ENCODE measurements around the gene BMPR1B. TPM values are rescaled to one million over a fixed set of nuclear protein-coding genes. Genes with fewer than 3 reads are reported as not detected.

The BMPR1B gene
- total RNA-seq, 2 experiments from 2014 or later: not detected

- H3K4me1 Mint-ChIP-seq (ENCODE audit: low read depth): peaks cover 18% of the 10 kb centered on the region
- no peaks in the 10 kb centered on the region for H3K36me3 Mint-ChIP-seq (ENCODE audit: low read depth)
- intact Hi-C loops (cut with micrococcal nuclease): no loop called here
- no peak overlapping the region for H3K4me3 Mint-ChIP-seq
- no peak overlapping the region for H3K27ac Mint-ChIP-seq
- TF ChIP-seq, protein P1, sequence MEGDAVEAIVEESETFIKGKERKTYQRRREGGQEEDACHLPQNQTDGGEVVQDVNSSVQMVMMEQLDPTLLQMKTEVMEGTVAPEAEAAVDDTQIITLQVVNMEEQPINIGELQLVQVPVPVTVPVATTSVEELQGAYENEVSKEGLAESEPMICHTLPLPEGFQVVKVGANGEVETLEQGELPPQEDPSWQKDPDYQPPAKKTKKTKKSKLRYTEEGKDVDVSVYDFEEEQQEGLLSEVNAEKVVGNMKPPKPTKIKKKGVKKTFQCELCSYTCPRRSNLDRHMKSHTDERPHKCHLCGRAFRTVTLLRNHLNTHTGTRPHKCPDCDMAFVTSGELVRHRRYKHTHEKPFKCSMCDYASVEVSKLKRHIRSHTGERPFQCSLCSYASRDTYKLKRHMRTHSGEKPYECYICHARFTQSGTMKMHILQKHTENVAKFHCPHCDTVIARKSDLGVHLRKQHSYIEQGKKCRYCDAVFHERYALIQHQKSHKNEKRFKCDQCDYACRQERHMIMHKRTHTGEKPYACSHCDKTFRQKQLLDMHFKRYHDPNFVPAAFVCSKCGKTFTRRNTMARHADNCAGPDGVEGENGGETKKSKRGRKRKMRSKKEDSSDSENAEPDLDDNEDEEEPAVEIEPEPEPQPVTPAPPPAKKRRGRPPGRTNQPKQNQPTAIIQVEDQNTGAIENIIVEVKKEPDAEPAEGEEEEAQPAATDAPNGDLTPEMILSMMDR (IDR thresholded peaks at IDR 0.05): no peak
- ChIA-PET CTCF (interaction anchor here (1.0 kb wide), 1 partner anchor 18 kb away, joined by 3 read pairs; no protein-coding TSS in a partner anchor), POLR2A (no interaction called here)
- no peaks in the 10 kb centered on the region for H3K9me3 Mint-ChIP-seq
- no peaks in the 10 kb centered on the region for H3K27me3 Mint-ChIP-seq
- ATAC-seq (no peak), DNase-seq (no peak)
Observed at GRCh38 chr4:95186666-95187065, 428.9 kb downstream of the BMPR1B start.

DNA sequence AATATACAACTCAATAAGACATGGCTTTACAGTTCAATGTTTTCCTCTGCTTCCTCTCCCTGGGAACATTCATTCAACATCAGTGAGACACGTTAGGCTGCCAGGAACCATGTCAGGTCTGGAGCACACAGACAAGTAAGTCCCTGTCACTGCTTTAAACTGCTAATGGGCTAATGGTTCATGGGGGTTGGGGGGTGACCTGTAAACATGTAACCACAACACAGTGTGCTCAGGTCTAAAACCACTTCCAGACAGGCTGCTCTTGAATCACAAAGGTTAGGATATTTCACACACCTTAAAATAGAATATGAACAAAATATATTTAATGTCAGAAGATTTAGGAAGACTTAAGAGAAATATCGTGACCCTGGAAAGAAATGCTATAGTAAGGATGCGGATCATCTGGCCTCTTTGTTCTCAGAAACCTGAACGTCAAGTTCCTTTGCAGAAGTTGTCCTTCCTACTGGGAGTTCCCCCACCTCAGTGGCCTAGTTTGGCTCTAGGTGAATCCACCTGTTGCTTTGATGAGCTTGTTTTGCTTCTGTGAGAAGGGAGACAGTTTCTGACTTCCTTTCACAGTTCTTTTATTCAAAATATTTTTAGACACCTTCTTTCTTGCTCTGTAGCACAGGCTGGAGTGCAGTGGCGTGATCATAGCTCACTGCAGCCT lies 431.1 kb downstream of the BMPR1B start:
- TF ChIP-seq, protein P1 (IDR thresholded peaks at IDR 0.05): no peak
- CTCF ChIA-PET: interaction anchor here (1.3 kb wide), 1 partner anchor 16 kb away, joined by 3 read pairs; no protein-coding TSS in a partner anchor

GRCh38 chr4:95190751-95191436 lies 433.1 kb downstream of the BMPR1B start:
- Mint-ChIP-seq H3K27ac (no peak overlapping the region), H3K4me3 (no peak overlapping the region), H3K4me1 (ENCODE audit: low read depth) (peaks cover 22% of the 10 kb centered on the region), H3K36me3 (ENCODE audit: low read depth) (no peaks in the 10 kb centered on the region), H3K27me3 (no peaks in the 10 kb centered on the region), H3K9me3 (no peaks in the 10 kb centered on the region)
- POLR2A ChIA-PET: no interaction called here
- CTCF ChIA-PET: no interaction called here
- DNase-seq (no peak), ATAC-seq (no peak)
- TF ChIP-seq, protein P1 (IDR thresholded peaks at IDR 0.05): no peak
- intact Hi-C loops (cut with micrococcal nuclease): no loop called here

More for the DNA sequence above, 431.1 kb downstream of the BMPR1B start:
- intact Hi-C loops (cut with micrococcal nuclease): no loop called here
- Mint-ChIP-seq H3K9me3 (no peaks in the 10 kb centered on the region), H3K27me3 (no peaks in the 10 kb centered on the region), H3K27ac (peak overlapping the region; percentile 25), H3K4me3 (no peak overlapping the region), H3K36me3 (ENCODE audit: low read depth) (no peaks in the 10 kb centered on the region), H3K4me1 (ENCODE audit: low read depth) (peaks cover 22% of the 10 kb centered on the region)
- ATAC-seq (no peak), DNase-seq (no peak)
- POLR2A ChIA-PET: no interaction called here

DNA sequence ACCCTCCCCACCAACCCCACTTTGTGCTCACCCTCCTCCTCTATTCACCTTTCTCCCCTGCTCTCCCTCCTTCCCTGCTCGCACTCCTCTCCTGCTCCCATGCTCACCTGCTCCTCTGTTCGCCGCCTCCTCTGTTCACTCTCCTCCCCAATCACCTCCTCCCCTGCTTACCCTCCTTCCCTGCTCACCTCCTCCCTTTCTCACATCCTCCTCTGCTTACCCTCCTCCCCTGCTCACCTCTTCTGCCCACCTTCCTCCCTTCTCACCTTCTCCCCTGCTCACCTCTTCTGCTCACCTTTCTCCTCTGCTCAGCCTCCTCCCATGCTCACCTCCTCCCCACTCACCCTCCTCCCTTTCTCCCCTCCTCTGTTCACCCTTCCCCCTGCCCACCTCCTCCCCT lies 433.8 kb downstream of the BMPR1B start:
- ChIA-PET CTCF (no interaction called here), POLR2A (no interaction called here)
- intact Hi-C loops (cut with micrococcal nuclease): no loop called here
- H3K27me3 Mint-ChIP-seq: no peaks in the 10 kb centered on the region
- H3K4me1 Mint-ChIP-seq (ENCODE audit: low read depth): peaks cover 22% of the 10 kb centered on the region
- H3K27ac Mint-ChIP-seq: no peak overlapping the region
- no peak for ATAC-seq
- H3K36me3 Mint-ChIP-seq (ENCODE audit: low read depth): no peaks in the 10 kb centered on the region
- DNase-seq: no peak
- H3K9me3 Mint-ChIP-seq: no peaks in the 10 kb centered on the region
- no peak overlapping the region for H3K4me3 Mint-ChIP-seq
- TF ChIP-seq, protein P1 (IDR thresholded peaks at IDR 0.05): no peak
